Measurements from ENCODE around the gene MLPH. TPM values are rescaled to one million over a fixed set of nuclear protein-coding genes. Genes with fewer than 3 reads are reported as not detected.

MLPH gene
- total and polyA plus RNA-seq, 3 experiments from 2014 or later, result not detected

DNA sequence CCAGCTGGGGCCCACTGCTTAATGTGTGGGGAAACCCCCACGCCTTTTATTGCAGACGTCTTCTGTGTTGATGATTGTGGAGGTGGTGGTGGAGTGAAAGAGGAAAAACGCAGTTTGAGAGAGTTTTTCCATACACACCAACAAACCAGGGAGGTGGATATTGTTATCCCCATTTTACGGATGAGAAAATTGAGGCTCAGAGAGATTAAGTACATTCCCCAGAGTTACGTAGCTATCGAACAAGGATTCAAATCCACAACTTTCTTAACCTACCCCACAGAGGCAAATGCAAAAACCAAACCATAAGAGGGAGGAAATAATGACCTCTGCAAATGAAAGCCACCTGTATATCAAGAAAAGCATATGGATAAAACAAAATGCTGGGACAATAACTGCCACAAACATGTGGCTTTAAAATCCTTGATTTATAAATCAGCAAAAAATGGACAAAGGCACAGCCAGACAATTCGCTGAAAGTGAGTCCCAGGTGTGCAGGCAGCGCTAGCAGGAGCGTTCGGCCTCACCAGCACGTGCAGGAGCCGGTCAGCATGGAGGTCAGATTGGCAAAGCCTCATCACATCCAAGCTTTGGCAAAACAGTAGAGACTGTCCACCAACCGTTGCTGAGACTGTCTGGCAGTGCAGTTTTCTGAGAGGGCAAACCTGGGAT lies 116.1 kb downstream of the MLPH start:
- no peaks in the 10 kb centered on the region for H3K9me3 ChIP-seq (ENCODE audit: low read length)
- Mint-ChIP-seq H3K36me3 (no peaks in the 10 kb centered on the region), H3K4me1 (peaks cover 19 to 25% (median 19%) of the 10 kb centered on the region in 3 donors), H3K27ac (peak overlapping the region; percentile 49 to 97 (median 92)), H3K4me3 (peak overlapping the region in 6 of 7 donors; percentile 67 to 92 (median 74)), H3K27me3 (peaks cover 0 to 1% of the 10 kb centered on the region in 2 donors), H3K9me3 (no peaks in the 10 kb centered on the region)
- no peak for DNase-seq
- H3K4me1 ChIP-seq (ENCODE audit: insufficient read depth, low read length), result peaks cover 20% of the 10 kb centered on the region
- POLR2A ChIA-PET, result no interaction called here
- peak overlapping the region; percentile 18 for H3K4me3 ChIP-seq (ENCODE audit: low read length)
- no peaks in the 10 kb centered on the region for H3K36me3 ChIP-seq (ENCODE audit: insufficient read depth, low read length)
- CTCF ChIA-PET, result interaction anchor here (1.2 to 1.4 kb wide), 2 partner anchors 9 to 123 kb away, joined by 3 to 4 read pairs; no protein-coding TSS in a partner anchor
- no peaks in the 10 kb centered on the region for H3K27me3 ChIP-seq (ENCODE audit: insufficient read depth, low read length, poor library complexity, severe bottlenecking)
- no peak overlapping the region for H3K27ac ChIP-seq (ENCODE audit: low read depth, low read length)

DNA sequence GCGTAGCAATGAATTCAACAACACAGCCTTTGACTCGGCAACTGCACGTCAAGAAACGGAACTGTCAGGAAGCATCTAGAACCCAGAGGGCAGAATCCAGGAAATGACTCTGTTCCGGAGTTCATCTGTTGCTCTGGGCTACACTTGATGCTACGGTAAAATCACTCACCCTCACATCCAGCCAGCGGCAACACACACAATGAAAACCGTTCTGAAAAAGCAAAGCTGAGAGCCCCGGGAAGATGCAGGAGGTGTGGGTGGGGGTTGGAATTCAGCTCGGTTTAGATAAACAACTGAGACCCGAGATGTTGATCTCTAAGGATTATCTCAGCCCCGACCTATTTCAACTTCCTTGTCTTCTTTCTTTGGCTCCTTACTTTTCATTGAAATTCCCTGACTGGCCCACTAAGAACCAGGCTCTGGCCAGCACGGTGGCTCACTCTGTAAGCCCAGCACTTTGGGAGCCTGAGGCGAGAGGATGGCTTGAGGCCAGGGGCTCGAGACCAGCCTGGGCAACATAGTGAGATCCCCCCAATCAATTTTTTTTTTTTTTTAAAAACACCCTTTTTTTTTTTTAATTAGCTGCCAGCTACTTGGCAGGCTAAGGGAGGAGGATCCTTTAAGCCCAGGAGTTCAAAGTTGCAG lies 116.8 kb downstream of the MLPH start:
- Histone ChIP-seq H3K4me3 (ENCODE audit: low read length) (peak overlapping the region; percentile 18), H3K27ac (ENCODE audit: low read depth, low read length) (no peak overlapping the region), H3K27me3 (ENCODE audit: insufficient read depth, low read length, poor library complexity, severe bottlenecking) (no peaks in the 10 kb centered on the region), H3K9me3 (ENCODE audit: low read length) (no peaks in the 10 kb centered on the region), H3K36me3 (ENCODE audit: insufficient read depth, low read length) (no peaks in the 10 kb centered on the region), H3K4me1 (ENCODE audit: insufficient read depth, low read length) (peaks cover 20% of the 10 kb centered on the region)
- Mint-ChIP-seq H3K9me3 (no peaks in the 10 kb centered on the region), H3K27ac (peak overlapping the region; percentile 49 to 97 (median 92)), H3K36me3 (no peaks in the 10 kb centered on the region), H3K4me1 (peaks cover 18 to 21% (median 19%) of the 10 kb centered on the region in 3 donors), H3K4me3 (peak overlapping the region in 6 of 7 donors; percentile 67 to 92 (median 74)), H3K27me3 (peaks cover 0 to 6% of the 10 kb centered on the region in 2 donors)
- POLR2A ChIA-PET, result no interaction called here
- CTCF ChIA-PET, result interaction anchor here (1.4 kb wide), 1 partner anchor 123 kb away, joined by 4 read pairs; no protein-coding TSS in a partner anchor
- peak; percentile 19 to 87 (median 65) for DNase-seq

DNA sequence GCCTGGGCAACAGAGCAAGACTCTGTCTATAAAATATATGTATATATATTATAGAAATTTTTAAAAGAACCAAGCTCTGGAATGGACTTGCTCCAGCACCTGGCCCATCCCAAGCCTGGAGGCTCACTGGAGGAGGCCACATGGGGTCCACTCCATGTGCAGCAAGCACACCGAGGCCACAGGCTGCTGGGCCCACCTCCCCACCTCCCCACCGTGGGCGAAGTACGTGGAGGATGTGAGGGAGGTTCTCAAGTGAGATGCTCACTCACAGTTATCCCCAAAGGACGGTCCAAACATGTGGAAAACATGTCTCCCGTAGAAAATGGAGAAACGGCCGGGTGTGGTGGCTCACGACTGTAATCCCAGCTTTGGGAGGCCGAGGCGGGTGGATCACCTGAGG lies 117.3 kb downstream of the MLPH start:
- no peak overlapping the region for H3K27ac ChIP-seq (ENCODE audit: low read depth, low read length)
- no peak overlapping the region for H3K4me3 ChIP-seq (ENCODE audit: low read length)
- no peak for DNase-seq
- H3K9me3 ChIP-seq (ENCODE audit: low read length), result no peaks in the 10 kb centered on the region
- POLR2A ChIA-PET, result no interaction called here
- no peaks in the 10 kb centered on the region for H3K36me3 ChIP-seq (ENCODE audit: insufficient read depth, low read length)
- Mint-ChIP-seq H3K27ac (peak overlapping the region in 6 of 8 donors; percentile 49 to 97 (median 84)), H3K36me3 (no peaks in the 10 kb centered on the region), H3K4me3 (peak overlapping the region in 2 of 7 donors; percentile 67 to 81), H3K27me3 (peaks cover 0 to 8% of the 10 kb centered on the region in 2 donors), H3K9me3 (no peaks in the 10 kb centered on the region), H3K4me1 (peaks cover 17 to 21% (median 19%) of the 10 kb centered on the region in 3 donors)
- CTCF ChIA-PET, result interaction anchor here (1.4 kb wide), 1 partner anchor 122 kb away, joined by 4 read pairs; no protein-coding TSS in a partner anchor
- no peaks in the 10 kb centered on the region for H3K27me3 ChIP-seq (ENCODE audit: insufficient read depth, low read length, poor library complexity, severe bottlenecking)
- peaks cover 20% of the 10 kb centered on the region for H3K4me1 ChIP-seq (ENCODE audit: insufficient read depth, low read length)

Other genes starting within 250 kb of the MLPH start
- gene COL6A3, start 73.1 kb upstream of the MLPH start, total RNA-seq, result 1 to 10 TPM; 7.0 to 9.5 TPM
- gene COL6A3, start 73.1 kb upstream of the MLPH start, polyA plus RNA-seq, result 0.56 TPM
- gene PRLH, start 79.3 kb downstream of the MLPH start, total RNA-seq, result not detected
- gene PRLH, start 79.3 kb downstream of the MLPH start, polyA plus RNA-seq, result not detected
- gene RAB17, start 103.5 kb downstream of the MLPH start, total RNA-seq, result not detected
- not detected for gene RAB17, start 103.5 kb downstream of the MLPH start, polyA plus RNA-seq
- gene LRRFIP1, start 140.3 kb downstream of the MLPH start, total RNA-seq, result 100 to 1,000 TPM; 188 to 192 TPM
- gene LRRFIP1, start 140.3 kb downstream of the MLPH start, polyA plus RNA-seq, result 128 TPM

All from CD8-positive, alpha-beta memory T cell (primary cell).